ENCODE measurements around the gene ZPBP. TPM values are rescaled to one million over a fixed set of nuclear protein-coding genes. Genes with fewer than 3 reads are reported as not detected.

The ZPBP gene
- total and polyA plus RNA-seq, 2 donors (not counting 3 experiments of a cell fraction or from before 2014, with no cell fraction given) = not detected

- intact Hi-C loops (cut with micrococcal nuclease) (no loop called here), dilution Hi-C loops (cut with MboI; ENCODE audit: extremely low pct_ligation_motif_present, low sequenced_read_pairs) (no loop called here)
- H3K9ac ChIP-seq (replicated peaks; ENCODE audit: extremely low read depth, insufficient read depth, low read length) = no peak overlapping the region
- no peaks in the 10 kb centered on the region for H3K4me1 ChIP-seq (ENCODE audit: control insufficient read depth, extremely low read depth, insufficient read depth, low read length)
- ChIA-PET CTCF (no interaction called here), POLR2A (no interaction called here)
- no peaks in the 10 kb centered on the region for H4K20me1 ChIP-seq (replicated peaks; ENCODE audit: control insufficient read depth, extremely low read depth, insufficient read depth, low read length)
- no peak overlapping the region for H3K4me2 ChIP-seq (ENCODE audit: insufficient read depth, low read length)
- no peak overlapping the region for H3K4me3 ChIP-seq (replicated peaks in 1 of 3; ENCODE audit: insufficient read depth in 1 of 3, low read depth in 1 of 3, low read length in 3 of 3)
- H3K27me3 ChIP-seq (ENCODE audit: control insufficient read depth in 2 of 2, insufficient read depth in 2 of 2, low read length in 2 of 2) = no peaks in the 10 kb centered on the region
- no peak overlapping the region for H3K27ac ChIP-seq (ENCODE audit: insufficient read depth, low read depth, low read length)
- H2AFZ ChIP-seq (ENCODE audit: low read depth, low read length) = no peak overlapping the region
- no peaks in the 10 kb centered on the region for H3K9me1 ChIP-seq (replicated peaks; ENCODE audit: control insufficient read depth, extremely low read depth, insufficient read depth, low read length)
- no peaks in the 10 kb centered on the region for H3K36me3 ChIP-seq (ENCODE audit: control insufficient read depth in 2 of 2, extremely low read depth in 1 of 2, insufficient read depth in 2 of 2, low read length in 2 of 2)
- no peaks in the 10 kb centered on the region for H3K79me2 ChIP-seq (ENCODE audit: control insufficient read depth, insufficient read depth, low read length)
- DNase-seq (ENCODE audit: low read depth, low spot score) (no peak), FAIRE-seq (no peak)
- TF ChIP-seq GATA2 (IDR thresholded peaks at IDR 0.05; ENCODE audit: insufficient read depth, insufficient read length, low read depth, low read length) = no peak
- no peak for TF ChIP-seq FOS (IDR thresholded peaks at IDR 0.05; ENCODE audit: borderline replicate concordance, insufficient read depth, low read length)
- no peak for TF ChIP-seq CTCF (IDR thresholded peaks at IDR 0.05; ENCODE audit: extremely low read depth in 1 of 2, insufficient read depth in 1 of 2, low read depth in 1 of 2, low read length in 2 of 2)
- no peak for TF ChIP-seq EZH2 (IDR thresholded peaks at IDR 0.05; ENCODE audit: borderline replicate concordance, low read depth, low read length, severe bottlenecking)
- no peak for TF ChIP-seq MAX (IDR thresholded peaks at IDR 0.05; ENCODE audit: insufficient read depth, insufficient read length)
- TF ChIP-seq JUN (IDR thresholded peaks at IDR 0.05; ENCODE audit: borderline replicate concordance, insufficient read depth, insufficient read length, low read depth) = no peak
- no peak for TF ChIP-seq POLR2AphosphoS5 (IDR thresholded peaks at IDR 0.05; ENCODE audit: insufficient read depth, low read depth, low read length)
- no peak for TF ChIP-seq POLR2A (IDR thresholded peaks at IDR 0.05; ENCODE audit: low read depth, low read length)
- TF ChIP-seq MYC (IDR thresholded peaks at IDR 0.05; ENCODE audit: low read depth, low read length) = no peak
- no TSS peak for BruUV-seq (replicated peaks)
- H3K9me3 ChIP-seq (replicated peaks; ENCODE audit: control insufficient read depth, insufficient read depth, low read length) = no peaks in the 10 kb centered on the region
Observed at GRCh38 chr7:50062951-50063350, 30.1 kb downstream of the ZPBP start.

Measured in endothelial cell of umbilical vein (primary cell).